Islet precursor cell (in vitro differentiated cells): ENCODE results near the gene CCL18.
"Not testable (repeated sequence)": the region's sequence is repeated elsewhere in the genome, so short reads cannot be mapped to it uniquely, and the experiment has no call there.

ENCODE experiments used
- DNase-seq: peaks from one replicate; pipeline ENCODE4 v3.0.0-alpha.2; 2018

Gene CCL18

GRCh38 chr17:36063786-36064541 lies at the start of gene CCL18:
Gene CCL18 (plus strand): TSS chr17:36064272. CDS start chr17:36064343, 71 bp downstream.
- no peak for DNase-seq

DNA sequence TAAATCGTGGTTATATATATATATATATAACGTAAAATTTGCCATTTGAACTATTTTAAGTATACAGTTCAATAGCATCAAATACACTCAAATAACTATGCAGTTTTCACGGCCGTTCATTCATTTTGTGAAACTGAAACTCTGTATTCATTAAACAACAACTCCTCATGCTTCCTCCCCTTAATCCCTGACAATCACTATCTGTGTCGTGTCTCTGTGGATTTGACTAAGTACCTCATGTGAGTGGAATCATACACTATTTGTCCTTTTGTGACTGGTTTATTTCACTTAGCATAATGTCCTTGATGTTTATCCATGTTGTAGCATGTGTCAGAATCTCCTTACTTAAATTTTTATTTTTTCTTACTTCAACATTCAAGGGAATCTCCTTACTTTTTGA lies 49.1 kb upstream of the CCL18 start:
- no peak for DNase-seq

GRCh38 chr17:36015895-36016294 lies 48.2 kb upstream of the CCL18 start:
- DNase-seq, result not testable (repeated sequence)

GRCh38 chr17:36016555-36016954 lies 47.5 kb upstream of the CCL18 start:
- DNase-seq, result no peak

- no peak for DNase-seq
Observed at GRCh38 chr17:36017799-36018198, 46.3 kb upstream of the CCL18 start, which contains the start of gene CCL23. Gene CCL23 (minus strand): TSS chr17:36017972. CDS start chr17:36017897, 75 bp downstream.

DNA sequence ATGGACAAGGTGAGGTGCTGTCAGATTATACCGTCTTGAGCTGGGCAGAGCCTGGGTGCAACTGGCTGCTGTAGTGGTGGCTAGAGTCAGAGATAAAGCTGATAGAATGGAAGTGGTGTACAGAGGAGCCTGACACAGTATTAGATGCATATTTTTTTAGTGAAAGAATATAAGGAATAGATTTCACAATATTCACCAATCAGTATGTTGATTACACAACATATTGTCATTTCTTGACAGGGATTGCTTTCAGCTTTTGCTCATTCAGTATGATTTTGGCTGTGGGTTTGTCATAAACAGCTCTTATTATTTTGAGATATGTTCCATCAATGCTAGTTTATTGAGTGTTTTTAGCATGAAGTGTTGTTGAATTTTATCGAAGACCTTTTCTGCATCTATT lies 44.6 kb upstream of the CCL18 start:
- DNase-seq, result peak; percentile 43

DNA sequence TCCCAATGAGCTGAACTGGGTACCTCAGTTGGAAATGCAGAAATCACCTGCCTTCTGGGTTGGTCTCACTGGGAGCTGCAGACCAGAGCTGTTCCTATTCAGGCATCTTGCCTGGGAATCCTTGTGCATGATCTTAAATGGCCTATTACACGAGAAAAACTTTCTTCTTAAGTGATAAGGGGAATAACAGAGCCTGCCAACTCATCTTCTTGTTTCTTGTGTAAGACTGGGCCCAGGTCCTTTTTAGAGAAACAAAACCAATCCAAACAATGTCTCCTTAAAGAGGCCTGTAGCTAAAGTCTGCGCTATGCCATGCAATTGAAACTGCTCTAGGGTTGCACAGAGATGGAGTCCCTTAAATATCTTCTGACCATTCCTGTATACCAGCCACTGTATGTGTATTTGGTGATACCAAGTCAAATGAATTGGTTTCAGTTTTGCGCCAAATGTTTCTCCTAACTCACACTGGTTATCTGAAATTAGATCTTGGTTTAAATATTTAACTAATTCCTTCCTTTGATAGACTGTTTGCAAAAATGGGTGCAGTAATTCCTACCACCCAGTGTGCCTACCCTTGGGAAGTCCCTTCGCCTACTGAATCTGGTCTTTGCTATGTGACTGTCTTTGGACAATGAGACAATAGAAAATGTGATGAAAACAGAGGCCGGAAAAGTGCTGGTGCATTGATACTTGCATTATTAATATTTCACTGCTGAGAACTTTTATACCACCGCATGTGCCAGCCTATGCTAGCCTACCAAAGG lies 39.8 kb upstream of the CCL18 start:
- no peak for DNase-seq

GRCh38 chr17:36027761-36028160 lies 36.3 kb upstream of the CCL18 start:
- DNase-seq, result no peak

- DNase-seq, result no peak
Observed at GRCh38 chr17:36030956-36031355, 33.1 kb upstream of the CCL18 start.

DNA sequence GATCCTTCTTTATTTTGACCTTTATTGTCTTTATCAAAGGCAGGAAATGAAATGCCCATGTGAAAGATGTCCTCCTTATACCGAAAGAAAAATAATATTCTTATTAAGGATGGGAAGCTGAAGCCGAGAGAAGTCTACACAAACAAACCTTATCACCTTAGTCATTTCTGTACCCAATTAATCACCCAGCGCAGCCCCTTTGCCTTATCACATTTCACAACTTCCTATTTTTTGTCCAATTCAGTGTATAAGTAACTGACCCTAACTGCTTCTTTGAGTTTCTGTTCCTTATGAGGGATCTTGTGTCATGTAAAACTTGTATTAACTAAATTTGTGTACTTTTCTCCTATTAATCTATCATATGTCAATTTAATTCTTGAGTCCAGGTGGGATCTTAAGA lies 29.9 kb upstream of the CCL18 start:
- no peak for DNase-seq

GRCh38 chr17:36036235-36036634 lies 27.8 kb upstream of the CCL18 start:
- no peak for DNase-seq

DNA sequence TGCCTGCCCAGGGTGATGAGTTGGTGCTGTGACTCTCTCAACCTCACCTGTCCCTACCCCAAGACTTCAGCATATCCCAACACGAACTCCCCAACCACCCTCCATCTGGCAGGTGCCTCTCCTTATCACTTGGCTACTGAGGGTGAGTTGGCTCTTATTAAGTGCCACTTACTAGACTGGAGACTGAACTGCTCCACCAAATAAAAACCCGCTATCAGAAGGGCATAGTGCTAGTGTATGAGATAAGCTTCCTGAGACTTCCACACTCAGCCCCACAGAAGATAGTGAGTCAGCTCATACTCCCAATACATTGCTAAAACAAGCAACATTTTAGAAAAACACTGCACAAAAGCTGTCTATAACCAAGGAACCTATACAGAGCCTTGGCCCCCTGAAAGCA lies 16.0 kb upstream of the CCL18 start:
- no peak for DNase-seq

- DNase-seq, result no peak
Observed at GRCh38 chr17:36049643-36050042, 14.4 kb upstream of the CCL18 start.

DNA sequence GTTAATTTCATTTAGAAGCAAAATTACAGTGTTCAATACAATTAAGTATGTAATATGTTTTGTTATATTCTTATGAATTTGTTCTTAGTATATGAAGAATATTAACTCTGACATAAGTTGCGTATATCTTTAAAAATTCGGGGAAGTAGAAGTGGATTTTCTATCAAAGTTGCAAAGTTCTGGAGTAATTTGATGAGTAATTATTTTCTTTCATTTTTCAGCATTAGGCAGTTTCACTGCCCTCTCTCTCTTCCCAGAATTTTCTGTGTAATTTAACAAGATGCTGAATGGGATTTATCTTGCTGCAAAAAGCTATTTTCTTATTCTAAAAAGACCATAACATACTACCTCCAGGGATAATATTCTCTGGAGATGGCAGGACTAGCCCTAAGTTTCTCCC lies 8.9 kb upstream of the CCL18 start:
- DNase-seq, result no peak

- DNase-seq, result no peak
Observed at GRCh38 chr17:36055921-36056520, 8.1 kb upstream of the CCL18 start.

GRCh38 chr17:36057911-36058310 lies 6.2 kb upstream of the CCL18 start:
- DNase-seq, result no peak

GRCh38 chr17:36059406-36059805 lies 4.7 kb upstream of the CCL18 start:
- no peak for DNase-seq

- no peak for DNase-seq
Observed at GRCh38 chr17:36060816-36061215, 3.3 kb upstream of the CCL18 start.

GRCh38 chr17:36066365-36066985 lies 2.4 kb downstream of the CCL18 start:
- no peak for DNase-seq

GRCh38 chr17:36068524-36068923 lies 4.5 kb downstream of the CCL18 start:
- no peak for DNase-seq

DNA sequence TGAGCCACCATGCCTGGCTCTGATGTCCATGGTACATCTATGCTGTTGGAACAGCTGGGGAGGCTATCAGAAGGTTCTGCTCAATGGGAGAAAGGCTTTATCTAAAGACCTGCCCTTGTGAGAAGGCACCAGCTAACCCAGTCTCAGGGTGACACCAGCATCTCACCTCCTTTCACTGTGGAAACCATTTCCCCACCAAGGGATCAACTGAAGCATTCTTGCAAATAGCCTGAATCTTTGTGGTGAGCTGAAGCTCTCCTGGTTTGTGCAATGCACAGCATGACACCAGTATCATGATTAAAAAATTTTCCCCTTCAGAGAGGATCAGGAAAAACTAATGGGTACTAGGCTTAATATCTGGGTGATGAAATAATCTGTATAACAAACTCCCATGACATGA lies 5.1 kb downstream of the CCL18 start:
- no peak for DNase-seq

GRCh38 chr17:36070427-36070826 lies 6.4 kb downstream of the CCL18 start:
- DNase-seq, result no peak

- no peak for DNase-seq
Observed at GRCh38 chr17:36071751-36072150, 7.7 kb downstream of the CCL18 start.
